H54 (cell line): Measurements from ENCODE around the gene LRCH4.
A peak's percentile ranks its signal among the peaks of the same experiment; 100 is the strongest.
"Not testable (repeated sequence)": the region's sequence is repeated elsewhere in the genome, so short reads cannot be mapped to it uniquely, and the experiment has no call there.

Experiments used
- DNase-seq: peaks from one replicate; pipeline ENCODE4 v3.0.0; 2011; ENCODE audit warnings: low spot score, mixed read lengths; ENCODE audit not compliant: insufficient read length
- FAIRE-seq: peaks from 3 replicates; lab custom pipeline; 2011; peaks lifted over from hg19 to GRCh38; lab: Jason Lieb, UNC
- POLR2A ChIP-seq: IDR thresholded peaks from 2 replicates; pipeline ENCODE4 v1.6.1; 2011; ENCODE audit warnings: low read depth, mild to moderate bottlenecking, low read length

LRCH4 gene

GRCh38 chr7:100543586-100543985 is 42.3 kb downstream of the LRCH4 start:
- DNase-seq (no peak), FAIRE-seq (no peak)

GRCh38 chr7:100541309-100541708 is 44.6 kb downstream of the LRCH4 start:
- not testable (repeated sequence) for FAIRE-seq, DNase-seq

More at GRCh38 chr7:100543586-100543985, 42.3 kb downstream of the LRCH4 start:
- TF ChIP-seq POLR2A = no peak

- no peak for TF ChIP-seq POLR2A
- FAIRE-seq = no peak
- DNase-seq = no peak
Measured at GRCh38 chr7:100540073-100540723, 45.7 kb downstream of the LRCH4 start.

GRCh38 chr7:100539436-100540006 is 46.4 kb downstream of the LRCH4 start:
- DNase-seq (no peak), FAIRE-seq (no peak)
- no peak for TF ChIP-seq POLR2A

GRCh38 chr7:100538654-100539435 is 47.1 kb downstream of the LRCH4 start, which contains the start of gene AGFG2:
Gene AGFG2, plus strand, starts transcription at chr7:100539203. Its CDS starts 144 bp downstream, at chr7:100539347.
- TF ChIP-seq POLR2A = peak; percentile 88
- DNase-seq = peak; percentile 96
- peak; percentile 79 for FAIRE-seq

GRCh38 chr7:100538348-100538653 is 47.6 kb downstream of the LRCH4 start:
- TF ChIP-seq POLR2A = no peak
- no peak for DNase-seq
- FAIRE-seq = no peak

GRCh38 chr7:100536695-100537094 is 49.2 kb downstream of the LRCH4 start:
- not testable (repeated sequence) for FAIRE-seq, DNase-seq

- not testable (repeated sequence) for DNase-seq, FAIRE-seq
Measured at GRCh38 chr7:100535982-100536381, 49.9 kb downstream of the LRCH4 start.

- TF ChIP-seq POLR2A = no peak
- no peak for FAIRE-seq
- DNase-seq = no peak
Measured at GRCh38 chr7:100532165-100533022, 53.5 kb downstream of the LRCH4 start.

GRCh38 chr7:100528108-100528866 is 57.6 kb downstream of the LRCH4 start:
- not testable (repeated sequence) for DNase-seq, FAIRE-seq
